OCI-LY3 (cell line): Measurements from ENCODE around the gene SEMA3G.
A peak's percentile ranks its signal among the peaks of the same experiment; 100 is the strongest.

Experiments
- H2AFZ ChIP-seq: fragments of 200-600, 300-600 bp; shearing (Covaris generic); 2 replicates; pipeline ENCODE4 v1.6.0; 2014; ENCODE audit warnings: antibody characterized with exemption, low read depth, low read length
- H3K27ac ChIP-seq: fragments of 200-600, 300-600 bp; sonication (generic); 2 replicates; pipeline ENCODE4 v1.5.1; 2014; ENCODE audit warnings: mild to moderate bottlenecking, low read length, moderate library complexity, mixed read lengths
- H3K27me3 ChIP-seq: fragments of 200-600, 300-600 bp; sonication (generic); 2 replicates; pipeline ENCODE4 v1.6.1; 2014; ENCODE audit warnings: low read depth, low read length, mixed read lengths
- H3K36me3 ChIP-seq: fragments of 200-600, 300-600 bp; sonication (generic); replicated peaks from 2 replicates; pipeline ENCODE3; 2014; ENCODE audit warnings: low read depth, low read length, mixed read lengths
- H3K4me1 ChIP-seq: fragments of 300-600, 200-600 bp; sonication (generic); 2 replicates; pipeline ENCODE4 v1.6.1; 2014; ENCODE audit warnings: low read length, mixed read lengths
- H3K4me2 ChIP-seq: fragments of 200-600, 300-600 bp; sonication (generic); 2 replicates; pipeline ENCODE4 v1.6.1; 2014; ENCODE audit warnings: low read length, mixed read lengths
- H3K4me3 ChIP-seq: fragments of 300-600, 200-600 bp; sonication (generic); 2 replicates; pipeline ENCODE4 v1.5.1; 2014; ENCODE audit warnings: antibody characterized with exemption, mild to moderate bottlenecking, low read length, moderate library complexity
- H3K79me2 ChIP-seq: fragments of 300-600, 200-600 bp; shearing (Covaris generic); 2 replicates; pipeline ENCODE4 v1.6.1; 2014; ENCODE audit warnings: mild to moderate bottlenecking, low read length, mixed read lengths
- H3K9ac ChIP-seq: fragments of 300-600, 200-600 bp; shearing (Covaris generic); 2 replicates; pipeline ENCODE4 v1.6.0; 2014; ENCODE audit warnings: mild to moderate bottlenecking, low read length, moderate library complexity
- H3K9me3 ChIP-seq: fragments of 200-600, 300-600 bp; shearing (Covaris generic); 2 replicates; pipeline ENCODE4 v1.6.1; 2014; ENCODE audit warnings: low read length, mixed read lengths; ENCODE audit not compliant: insufficient read depth
- H4K20me1 ChIP-seq: fragments of 200-600, 300-600 bp; sonication (generic); 2 replicates; pipeline ENCODE4 v1.6.1; 2016; ENCODE audit warnings: low read length, mixed read lengths; ENCODE audit not compliant: insufficient read depth
- EZH2phosphoT487 ChIP-seq: fragments of 200-600 bp; shearing (Covaris generic); IDR thresholded peaks from 2 replicates; pipeline ENCODE4 v1.6.1; 2018; ENCODE audit warnings: antibody characterized with exemption, mixed run types, low read depth
- TF ChIP-seq, protein P1 (sequence below): fragments of 200-600, 300-600 bp; sonication (generic); IDR thresholded peaks from 2 replicates; pipeline ENCODE4 v1.5.1; 2014; ENCODE audit warnings: antibody characterized with exemption, low read length, low read depth

The SEMA3G gene

GRCh38 chr3:52447512-52448355 lies 2.8 kb upstream of the SEMA3G start:
- TF ChIP-seq, protein P1, sequence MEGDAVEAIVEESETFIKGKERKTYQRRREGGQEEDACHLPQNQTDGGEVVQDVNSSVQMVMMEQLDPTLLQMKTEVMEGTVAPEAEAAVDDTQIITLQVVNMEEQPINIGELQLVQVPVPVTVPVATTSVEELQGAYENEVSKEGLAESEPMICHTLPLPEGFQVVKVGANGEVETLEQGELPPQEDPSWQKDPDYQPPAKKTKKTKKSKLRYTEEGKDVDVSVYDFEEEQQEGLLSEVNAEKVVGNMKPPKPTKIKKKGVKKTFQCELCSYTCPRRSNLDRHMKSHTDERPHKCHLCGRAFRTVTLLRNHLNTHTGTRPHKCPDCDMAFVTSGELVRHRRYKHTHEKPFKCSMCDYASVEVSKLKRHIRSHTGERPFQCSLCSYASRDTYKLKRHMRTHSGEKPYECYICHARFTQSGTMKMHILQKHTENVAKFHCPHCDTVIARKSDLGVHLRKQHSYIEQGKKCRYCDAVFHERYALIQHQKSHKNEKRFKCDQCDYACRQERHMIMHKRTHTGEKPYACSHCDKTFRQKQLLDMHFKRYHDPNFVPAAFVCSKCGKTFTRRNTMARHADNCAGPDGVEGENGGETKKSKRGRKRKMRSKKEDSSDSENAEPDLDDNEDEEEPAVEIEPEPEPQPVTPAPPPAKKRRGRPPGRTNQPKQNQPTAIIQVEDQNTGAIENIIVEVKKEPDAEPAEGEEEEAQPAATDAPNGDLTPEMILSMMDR = no peak
- no peak for TF ChIP-seq EZH2phosphoT487
- Histone ChIP-seq H3K4me1 (peaks cover 22% of the 10 kb centered on the region), H3K36me3 (no peaks in the 10 kb centered on the region)

DNA sequence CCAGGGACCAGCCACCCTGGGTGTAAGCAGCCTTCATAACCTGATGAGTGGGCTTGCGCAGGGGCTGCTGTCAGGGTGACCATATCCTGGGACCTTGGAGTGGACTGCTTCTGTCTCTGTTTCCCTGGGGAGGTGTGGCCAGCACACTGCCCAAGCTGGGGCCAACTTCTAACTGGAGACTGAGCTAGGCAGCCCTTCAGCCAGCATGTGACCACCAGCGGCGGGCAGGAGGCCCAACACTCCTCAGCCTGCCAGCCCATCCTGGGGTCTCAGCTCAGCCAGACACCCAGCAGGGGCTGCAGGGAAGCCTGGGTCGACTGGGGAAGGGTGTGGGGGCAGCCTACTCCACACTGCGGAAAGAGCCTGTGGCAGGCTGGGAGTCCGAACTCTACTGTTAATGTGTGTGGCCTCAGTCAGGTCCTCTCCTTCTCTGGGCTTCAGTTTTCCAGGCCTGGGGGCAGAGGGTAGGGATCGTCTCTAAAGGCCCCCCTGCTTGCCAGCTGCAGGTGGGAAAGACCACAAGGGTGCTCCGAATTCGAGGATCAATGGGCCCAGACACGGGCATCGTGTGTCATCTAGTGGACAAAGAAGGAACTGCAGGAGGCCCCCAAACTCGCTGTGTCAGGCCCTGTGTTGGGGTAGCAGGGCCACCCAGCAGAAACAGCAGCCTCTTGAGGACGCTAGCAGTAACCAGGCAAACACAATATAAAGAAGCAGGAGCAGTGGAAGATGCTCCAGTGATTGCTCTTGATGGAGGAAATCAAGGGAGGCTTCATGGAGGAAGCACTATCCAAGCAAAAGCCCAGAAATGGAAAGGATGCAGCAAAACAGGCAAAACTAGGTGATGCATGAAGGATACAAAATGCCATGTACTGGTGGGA lies 2.0 kb upstream of the SEMA3G start:
- H3K4me1 ChIP-seq = peaks cover 22% of the 10 kb centered on the region
- no peak for TF ChIP-seq EZH2phosphoT487
- TF ChIP-seq, protein P1 = peak; percentile 98
- H3K36me3 ChIP-seq = no peaks in the 10 kb centered on the region
- no peaks in the 10 kb centered on the region for H4K20me1 ChIP-seq
- no peaks in the 10 kb centered on the region for H3K79me2 ChIP-seq
- no peak overlapping the region for H3K4me3 ChIP-seq
- no peaks in the 10 kb centered on the region for H3K27me3 ChIP-seq
- H3K4me2 ChIP-seq = peak overlapping the region; percentile 38
- no peak overlapping the region for H2AFZ ChIP-seq
- no peak overlapping the region for H3K27ac ChIP-seq
- H3K9me3 ChIP-seq = no peaks in the 10 kb centered on the region
- no peak overlapping the region for H3K9ac ChIP-seq

More at GRCh38 chr3:52447512-52448355, 2.8 kb upstream of the SEMA3G start:
- Histone ChIP-seq H4K20me1 (no peaks in the 10 kb centered on the region), H3K27me3 (no peaks in the 10 kb centered on the region), H3K27ac (no peak overlapping the region), H3K4me3 (no peak overlapping the region), H3K9ac (no peak overlapping the region), H3K4me2 (no peak overlapping the region), H3K79me2 (no peaks in the 10 kb centered on the region), H2AFZ (no peak overlapping the region), H3K9me3 (no peaks in the 10 kb centered on the region)

- no peak for TF ChIP-seq EZH2phosphoT487
- TF ChIP-seq, protein P1 = no peak
- H3K4me2 ChIP-seq = 0 out of 2 replicates have a peak overlapping the region, but pooled peaks have one; percentile 79
- no peaks in the 10 kb centered on the region for H4K20me1 ChIP-seq
These were observed 1.1 kb upstream of the SEMA3G start for GRCh38 chr3:52446042-52446441.

More at GRCh38 chr3:52446042-52446441, 1.1 kb upstream of the SEMA3G start:
- no peaks in the 10 kb centered on the region for H3K27me3 ChIP-seq
- H3K36me3 ChIP-seq = no peaks in the 10 kb centered on the region
- H3K4me1 ChIP-seq = peaks cover 22% of the 10 kb centered on the region
- no peak overlapping the region for H3K4me3 ChIP-seq
- 0 out of 2 replicates have a peak overlapping the region, but pooled peaks have one; percentile 32 for H2AFZ ChIP-seq
- H3K9ac ChIP-seq = peak overlapping the region; percentile 26; the same call in 1 of the 2 replicates
- H3K9me3 ChIP-seq = no peaks in the 10 kb centered on the region
- no peaks in the 10 kb centered on the region for H3K79me2 ChIP-seq
- no peak overlapping the region for H3K27ac ChIP-seq
